Mucosa of descending colon (tissue), 3 donors: ENCODE results near the gene PRMT2. TPM values are rescaled to one million over a fixed set of nuclear protein-coding genes. Genes with fewer than 3 reads are reported as not detected.

Experiments
- total RNA-seq, 3 donors: library from RNA; stranded (reverse); fragmentation: NEBNext Ultra II Directional in 2 of 3; extraction: Animal tissue kit (Norgen Biotek cat#: 25700) in 2 of 3; gene quantifications; one replicate each; pipeline versions ENCODE4 v1.2.1 to v1.2.4, GENCODE V29; 2021 to 2023
- donor health status: DM: no; HTN: no; CAD: no; lungs with moderate emphysema.
- donor health status: DM: no; HTN: no; CAD: no.
- donor health status: DM: no; HTN: yes; CAD: no.

PRMT2 gene
- total RNA-seq, 3 donors from 2014 or later: 62.7 to 122 (median 71.1) TPM

Other genes starting within 250 kb of the PRMT2 start
- gene DIP2A, start 176.8 kb upstream of the PRMT2 start, total RNA-seq: 10 to 100 TPM; 43.8 to 56.7 (median 49.3) TPM
- gene S100B, start 30.6 kb upstream of the PRMT2 start, total RNA-seq: 10 to 100 TPM in 1 of 3 donors, 1 to 10 TPM in 2; 2.2 to 42.2 (median 6.4) TPM